COR-L47 (cell line): ENCODE measurements around the gene MTFR1L.

Experiments
- DNase-seq: peaks from one replicate; lab custom pipeline; 2025; lab: John Stamatoyannopoulos, UW

The MTFR1L gene

GRCh38 chr1:25861316-25862286 lies 41.8 kb downstream of the MTFR1L start:
- no peak for DNase-seq

- DNase-seq, result no peak
Observed at GRCh38 chr1:25862785-25863485, 43.2 kb downstream of the MTFR1L start.

- no peak for DNase-seq
Observed at GRCh38 chr1:25863486-25864262, 43.9 kb downstream of the MTFR1L start.

GRCh38 chr1:25864434-25864833 lies 44.7 kb downstream of the MTFR1L start:
- DNase-seq, result no peak

GRCh38 chr1:25866288-25866687 lies 46.5 kb downstream of the MTFR1L start:
- no peak for DNase-seq

- DNase-seq, result no peak
Observed at GRCh38 chr1:25867210-25867991, 47.6 kb downstream of the MTFR1L start.

GRCh38 chr1:25869909-25870606 lies 50.3 kb downstream of the MTFR1L start:
- no peak for DNase-seq

GRCh38 chr1:25870614-25871013 lies 50.9 kb downstream of the MTFR1L start:
- DNase-seq, result no peak

- no peak for DNase-seq
Observed at GRCh38 chr1:25871086-25871703, 51.4 kb downstream of the MTFR1L start.

- no peak for DNase-seq
Observed at GRCh38 chr1:25871704-25872494, 52.1 kb downstream of the MTFR1L start.

- DNase-seq, result no peak
Observed at GRCh38 chr1:25872713-25873112, 53.0 kb downstream of the MTFR1L start.

GRCh38 chr1:25873120-25873519 lies 53.4 kb downstream of the MTFR1L start:
- no peak for DNase-seq

- DNase-seq, result no peak
Observed at GRCh38 chr1:25874209-25874608, 54.5 kb downstream of the MTFR1L start.

GRCh38 chr1:25874635-25875153 lies 54.9 kb downstream of the MTFR1L start:
- DNase-seq, result no peak

GRCh38 chr1:25875154-25875855 lies 55.6 kb downstream of the MTFR1L start, which contains the start of gene PAQR7:
PAQR7 (minus strand) TSS chr1:25875708; CDS start chr1:25863839, 11,869 bp downstream.
- peak; percentile 39 for DNase-seq

- DNase-seq, result no peak
Observed at GRCh38 chr1:25875856-25876692, 56.3 kb downstream of the MTFR1L start.

- no peak for DNase-seq
Observed at GRCh38 chr1:25876693-25877077, 56.9 kb downstream of the MTFR1L start.

- DNase-seq, result no peak
Observed at GRCh38 chr1:25877155-25877554, 57.4 kb downstream of the MTFR1L start.
